ENCODE data around the gene PDE11A. TPM values are rescaled to one million over a fixed set of nuclear protein-coding genes. Genes with fewer than 3 reads are reported as not detected.
"Not testable (repeated sequence)": the region's sequence is repeated elsewhere in the genome, so short reads cannot be mapped to it uniquely, and the experiment has no call there.

PDE11A gene
- total and polyA plus RNA-seq, 8 donors: 0.28 to 5.0 (median 1.7) TPM

GRCh38 chr2:178059111-178059510 is 13.5 kb downstream of the PDE11A start:
- intact Hi-C loops (cut with DNase I): no loop called here
- ATAC-seq (no peak), DNase-seq (no peak), FAIRE-seq (no peak)
- Histone ChIP-seq H3K36me3 (no peaks in the 10 kb centered on the region), H3K4me3 (no peak overlapping the region), H3K27ac (no peak overlapping the region), H3K9me3 (no peaks in the 10 kb centered on the region), H3K27me3 (no peaks in the 10 kb centered on the region), H3K4me1 (no peaks in the 10 kb centered on the region)
- TF ChIP-seq, protein P1, sequence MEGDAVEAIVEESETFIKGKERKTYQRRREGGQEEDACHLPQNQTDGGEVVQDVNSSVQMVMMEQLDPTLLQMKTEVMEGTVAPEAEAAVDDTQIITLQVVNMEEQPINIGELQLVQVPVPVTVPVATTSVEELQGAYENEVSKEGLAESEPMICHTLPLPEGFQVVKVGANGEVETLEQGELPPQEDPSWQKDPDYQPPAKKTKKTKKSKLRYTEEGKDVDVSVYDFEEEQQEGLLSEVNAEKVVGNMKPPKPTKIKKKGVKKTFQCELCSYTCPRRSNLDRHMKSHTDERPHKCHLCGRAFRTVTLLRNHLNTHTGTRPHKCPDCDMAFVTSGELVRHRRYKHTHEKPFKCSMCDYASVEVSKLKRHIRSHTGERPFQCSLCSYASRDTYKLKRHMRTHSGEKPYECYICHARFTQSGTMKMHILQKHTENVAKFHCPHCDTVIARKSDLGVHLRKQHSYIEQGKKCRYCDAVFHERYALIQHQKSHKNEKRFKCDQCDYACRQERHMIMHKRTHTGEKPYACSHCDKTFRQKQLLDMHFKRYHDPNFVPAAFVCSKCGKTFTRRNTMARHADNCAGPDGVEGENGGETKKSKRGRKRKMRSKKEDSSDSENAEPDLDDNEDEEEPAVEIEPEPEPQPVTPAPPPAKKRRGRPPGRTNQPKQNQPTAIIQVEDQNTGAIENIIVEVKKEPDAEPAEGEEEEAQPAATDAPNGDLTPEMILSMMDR (IDR thresholded peaks at IDR 0.05): no peak
- 94 to 97% methylated on average over 2 of the region's 2 CpGs for WGBS, 2 donors

- 54% methylated on average over 2 of the region's 2 CpGs for WGBS, 2 donors
- Histone ChIP-seq H3K27me3 (no peaks in the 10 kb centered on the region), H3K9me3 (no peaks in the 10 kb centered on the region), H3K36me3 (no peaks in the 10 kb centered on the region), H3K4me3 (no peak overlapping the region), H3K27ac (no peak overlapping the region), H3K4me1 (no peaks in the 10 kb centered on the region)
- DNase-seq (no peak), ATAC-seq (no peak), FAIRE-seq (no peak)
- intact Hi-C loops (cut with DNase I): no loop called here
- TF ChIP-seq, protein P1 (IDR thresholded peaks at IDR 0.05): no peak
Observed at GRCh38 chr2:178057179-178057680, 15.3 kb downstream of the PDE11A start.

- Histone ChIP-seq H3K4me3 (no peak overlapping the region), H3K36me3 (no peaks in the 10 kb centered on the region), H3K27me3 (no peaks in the 10 kb centered on the region), H3K4me1 (no peaks in the 10 kb centered on the region), H3K9me3 (no peaks in the 10 kb centered on the region), H3K27ac (no peak overlapping the region)
- FAIRE-seq: no peak
- intact Hi-C loops (cut with DNase I): no loop called here
- TF ChIP-seq, protein P1 (IDR thresholded peaks at IDR 0.05): no peak
- DNase-seq: no peak
- 32 to 38% methylated on average over 1 of the region's 1 CpG for WGBS, 2 donors
- ATAC-seq: no peak
Observed at GRCh38 chr2:178056345-178056744, 16.2 kb downstream of the PDE11A start.

DNA sequence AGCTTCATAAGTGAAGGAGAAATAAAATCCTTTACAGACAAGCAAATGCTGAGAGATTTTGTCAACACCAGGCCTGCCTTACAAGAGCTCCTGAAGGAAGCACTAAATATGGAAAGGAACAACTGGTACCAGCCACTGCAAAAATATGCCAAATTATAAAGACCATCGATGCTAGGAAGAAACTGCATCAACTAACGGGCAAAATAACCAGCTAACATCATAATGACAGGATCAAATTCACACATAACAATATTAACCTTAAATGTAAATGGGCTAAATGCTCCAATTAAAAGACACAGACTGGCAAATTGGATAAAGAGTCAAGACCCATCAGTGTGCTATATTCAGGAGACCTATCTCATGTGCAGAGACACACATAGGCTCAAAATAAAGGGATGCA is 21.3 kb downstream of the PDE11A start:
- H3K9me3 ChIP-seq; FAIRE-seq; H3K27ac ChIP-seq; DNase-seq; ATAC-seq; intact Hi-C loops (cut with DNase I); H3K4me3 ChIP-seq; H3K27me3 ChIP-seq; H3K36me3 ChIP-seq; H3K4me1 ChIP-seq: not testable (repeated sequence)
- 97 to 100% methylated on average over 1 to 2 of the region's 2 CpGs for WGBS, 2 donors

- DNase-seq (no peak), FAIRE-seq (no peak), ATAC-seq (no peak)
- H3K4me3 ChIP-seq: no peak overlapping the region
- H3K27ac ChIP-seq: no peak overlapping the region
- no peaks in the 10 kb centered on the region for H3K27me3 ChIP-seq
- H3K4me1 ChIP-seq: no peaks in the 10 kb centered on the region
- no peaks in the 10 kb centered on the region for H3K36me3 ChIP-seq
- intact Hi-C loops (cut with DNase I): no loop called here
- TF ChIP-seq, protein P1 (IDR thresholded peaks at IDR 0.05): no peak
- 95 to 96% methylated on average over 2 of the region's 2 CpGs for WGBS, 2 donors
- H3K9me3 ChIP-seq: no peaks in the 10 kb centered on the region
Observed at GRCh38 chr2:178047391-178047790, 25.2 kb downstream of the PDE11A start.

All from pancreas (tissue), 10 donors.